ENCODE data around the gene NIN. TPM values are rescaled to one million over a fixed set of nuclear protein-coding genes. Genes with fewer than 3 reads are reported as not detected.
A peak's percentile ranks its signal among the peaks of the same experiment; 100 is the strongest.

NIN gene
- polyA plus RNA-seq, 4 donors = 1.9 to 4.7 (median 3.8) TPM

DNA sequence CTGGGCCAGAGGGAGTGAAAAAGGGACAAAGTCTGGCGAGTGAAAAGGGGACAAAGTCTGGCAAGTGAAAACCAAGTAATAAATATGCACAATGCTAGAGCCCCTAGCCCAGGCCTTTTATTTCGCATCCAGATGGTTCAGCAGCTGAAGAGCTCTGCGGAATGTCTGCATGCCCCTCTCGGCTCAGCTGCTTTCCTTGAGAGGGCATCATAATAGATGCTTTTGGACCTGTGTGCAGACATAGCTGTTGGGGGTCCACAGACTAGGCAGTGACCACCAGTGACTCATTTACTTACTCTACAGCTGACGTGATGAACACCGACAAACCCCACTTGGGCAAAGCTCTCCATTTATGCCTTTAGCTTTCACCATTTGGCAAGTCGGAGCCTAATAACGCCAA, 4.3 kb downstream of the NIN start:
- no peak for FAIRE-seq
- Histone ChIP-seq H3K4me1 (ENCODE audit: control insufficient read depth in 3 of 3, insufficient read depth in 2 of 3, low read depth in 1 of 3, low read length in 2 of 3) (peaks cover 0 to 4% (median 4%) of the 10 kb centered on the region in 3 donors), H3K27me3 (ENCODE audit: control insufficient read depth in 3 of 3, insufficient read depth in 3 of 3, low read length in 3 of 3) (peaks cover 0 to 59% (median 0%) of the 10 kb centered on the region in 3 donors), H3K4me3 (ENCODE audit: low read depth in 1 of 3, low read length in 3 of 3) (no peak overlapping the region), H3K36me3 (ENCODE audit: control insufficient read depth in 3 of 3, insufficient read depth in 2 of 3, low read depth in 1 of 3, low read length in 3 of 3) (no peaks in the 10 kb centered on the region), H3K27ac (ENCODE audit: low read depth in 1 of 3, low read length in 2 of 3) (no peak overlapping the region), H3K9me3 (ENCODE audit: control insufficient read depth in 2 of 2, insufficient read depth in 1 of 2, low read depth in 1 of 2, low read length in 1 of 2) (no peaks in the 10 kb centered on the region)
- DNase-seq = no peak
- 80 to 92% (median 90%) methylated on average over 8 of the region's 8 CpGs for WGBS, 3 donors

DNA sequence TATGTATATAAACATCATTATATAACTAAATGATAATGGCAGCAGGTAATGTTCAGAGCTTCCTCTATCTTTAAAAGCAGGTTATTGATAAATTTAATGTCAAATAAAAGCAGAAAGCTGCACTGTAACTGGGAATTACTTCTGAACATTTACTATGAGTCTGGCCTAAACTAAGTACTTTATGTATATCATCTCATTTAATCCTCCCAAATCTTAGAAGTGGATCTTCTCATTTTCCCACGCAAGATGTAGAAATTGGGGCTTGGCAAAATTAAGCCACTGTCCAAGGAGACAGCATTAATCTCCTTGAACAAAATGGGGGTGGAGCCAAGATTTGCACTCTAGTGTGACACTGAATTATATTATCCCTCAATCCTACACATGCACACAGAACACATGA, 5.7 kb downstream of the NIN start:
- FAIRE-seq = no peak
- Histone ChIP-seq H3K27ac (ENCODE audit: low read depth in 1 of 3, low read length in 2 of 3) (peak overlapping the region in 1 of 3 donors; percentile 32), H3K4me3 (ENCODE audit: low read depth in 1 of 3, low read length in 3 of 3) (no peak overlapping the region), H3K4me1 (ENCODE audit: control insufficient read depth in 3 of 3, insufficient read depth in 2 of 3, low read depth in 1 of 3, low read length in 2 of 3) (peaks cover 0 to 4% (median 0%) of the 10 kb centered on the region in 3 donors), H3K9me3 (ENCODE audit: control insufficient read depth in 2 of 2, insufficient read depth in 1 of 2, low read depth in 1 of 2, low read length in 1 of 2) (no peaks in the 10 kb centered on the region), H3K27me3 (ENCODE audit: control insufficient read depth in 3 of 3, insufficient read depth in 3 of 3, low read length in 3 of 3) (peaks cover 0 to 56% (median 0%) of the 10 kb centered on the region in 3 donors), H3K36me3 (ENCODE audit: control insufficient read depth in 3 of 3, insufficient read depth in 2 of 3, low read depth in 1 of 3, low read length in 3 of 3) (peaks cover 0 to 3% (median 0%) of the 10 kb centered on the region in 3 donors)
- DNase-seq = no peak
- WGBS, 3 donors = 92 to 100% (median 93%) methylated on average over 1 of the region's 1 CpG

DNA sequence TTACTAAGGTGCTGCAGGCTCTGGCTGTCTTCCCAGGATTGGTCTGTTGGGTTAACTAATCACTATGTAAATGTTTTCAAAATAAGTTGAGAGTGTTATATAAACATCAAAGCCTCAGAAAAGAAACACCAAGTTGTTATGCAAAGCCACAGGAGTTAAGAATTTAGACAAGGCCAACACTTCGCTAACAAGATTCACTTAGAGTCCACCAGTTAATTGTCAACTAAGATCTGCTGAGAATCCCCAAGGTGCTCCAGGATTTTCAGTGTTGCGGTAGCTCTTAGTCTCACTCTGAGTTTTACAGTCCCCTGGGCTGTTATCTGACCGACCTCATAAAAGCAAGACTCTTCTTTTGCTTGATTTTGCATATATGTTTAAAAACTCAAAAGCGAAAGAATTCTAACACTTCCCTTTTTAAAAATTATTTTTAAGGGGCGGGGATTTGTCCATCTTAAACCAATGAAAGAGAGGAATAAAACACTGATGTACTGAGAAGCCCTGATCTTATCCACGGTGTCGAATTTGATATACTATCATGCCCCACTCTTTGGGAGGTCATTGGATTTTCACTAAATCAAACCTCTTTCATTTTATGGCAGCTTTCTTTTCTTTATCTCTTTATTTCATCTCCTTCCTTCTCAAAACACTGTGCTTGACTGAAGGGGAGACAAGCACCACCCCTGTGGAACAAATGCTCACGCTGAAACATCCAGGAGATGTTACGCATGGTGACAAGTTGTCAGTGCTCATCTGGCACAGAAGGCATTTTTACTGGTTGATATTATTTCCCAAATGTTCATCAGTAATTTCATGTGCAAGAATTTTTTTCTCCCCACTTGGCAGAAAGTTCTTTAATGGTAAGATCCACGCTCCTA, 7.0 kb downstream of the NIN start:
- WGBS, 3 donors = 58 to 81% (median 69%) methylated on average over 10 of the region's 10 CpGs
- H3K27ac ChIP-seq (ENCODE audit: low read depth in 1 of 3, low read length in 2 of 3) = peak overlapping the region in 2 of 3 donors; percentile 64 to 76
- no peak for FAIRE-seq

DNA sequence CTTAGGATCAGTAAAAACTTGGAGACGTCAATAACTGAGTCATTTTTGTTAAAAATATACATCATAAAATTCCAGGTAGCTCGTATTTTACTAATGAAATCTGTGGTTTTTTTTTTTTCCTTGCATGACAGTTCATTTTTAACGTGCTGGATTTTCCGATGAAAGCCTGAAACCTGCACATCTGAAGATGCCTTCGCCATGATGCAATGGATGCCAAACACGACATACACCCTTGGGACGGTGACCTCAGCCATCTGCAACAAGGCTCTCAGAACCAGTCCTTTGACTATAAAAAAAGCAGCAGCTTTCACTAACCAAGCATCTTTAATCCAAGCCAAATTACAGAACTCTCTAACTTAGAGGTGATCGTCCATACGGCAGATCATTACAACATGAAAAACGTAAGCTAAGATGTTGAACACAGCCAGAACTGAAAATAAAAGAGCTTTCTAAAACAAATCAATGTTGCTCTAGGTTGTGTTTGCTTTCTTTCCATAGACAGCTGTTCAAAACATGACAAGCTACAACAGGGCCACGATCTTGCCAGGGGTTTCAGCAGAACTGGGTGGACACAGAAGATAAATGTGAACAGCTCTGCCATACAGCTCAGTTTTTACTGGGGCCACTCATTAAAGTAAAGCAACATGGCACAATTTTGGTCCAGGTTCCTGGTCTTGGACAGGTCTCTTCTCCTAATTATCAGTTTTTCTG, 7.8 kb downstream of the NIN start:
- H3K9me3 ChIP-seq (ENCODE audit: control insufficient read depth in 2 of 2, insufficient read depth in 1 of 2, low read depth in 1 of 2, low read length in 1 of 2) = no peaks in the 10 kb centered on the region
- peaks cover 0 to 3% (median 0%) of the 10 kb centered on the region in 3 donors for H3K36me3 ChIP-seq (ENCODE audit: control insufficient read depth in 3 of 3, insufficient read depth in 2 of 3, low read depth in 1 of 3, low read length in 3 of 3)
- 61 to 85% (median 69%) methylated on average over 11 of the region's 11 CpGs for WGBS, 3 donors
- DNase-seq (no peak), FAIRE-seq (no peak)
- H3K27me3 ChIP-seq (ENCODE audit: control insufficient read depth in 3 of 3, insufficient read depth in 3 of 3, low read length in 3 of 3) = peaks cover 0 to 36% (median 0%) of the 10 kb centered on the region in 3 donors
- peak overlapping the region in 2 of 3 donors; percentile 64 to 76 for H3K27ac ChIP-seq (ENCODE audit: low read depth in 1 of 3, low read length in 2 of 3)
- H3K4me1 ChIP-seq (ENCODE audit: control insufficient read depth in 3 of 3, insufficient read depth in 2 of 3, low read depth in 1 of 3, low read length in 2 of 3) = peaks cover 0 to 4% (median 0%) of the 10 kb centered on the region in 3 donors
- no peak overlapping the region for H3K4me3 ChIP-seq (ENCODE audit: low read depth in 1 of 3, low read length in 3 of 3)

More for the DNA sequence above, 7.0 kb downstream of the NIN start:
- Histone ChIP-seq H3K9me3 (ENCODE audit: control insufficient read depth in 2 of 2, insufficient read depth in 1 of 2, low read depth in 1 of 2, low read length in 1 of 2) (no peaks in the 10 kb centered on the region), H3K27me3 (ENCODE audit: control insufficient read depth in 3 of 3, insufficient read depth in 3 of 3, low read length in 3 of 3) (peaks cover 0 to 43% (median 0%) of the 10 kb centered on the region in 3 donors), H3K4me3 (ENCODE audit: low read depth in 1 of 3, low read length in 3 of 3) (no peak overlapping the region), H3K4me1 (ENCODE audit: control insufficient read depth in 3 of 3, insufficient read depth in 2 of 3, low read depth in 1 of 3, low read length in 2 of 3) (peaks cover 0 to 4% (median 0%) of the 10 kb centered on the region in 3 donors), H3K36me3 (ENCODE audit: control insufficient read depth in 3 of 3, insufficient read depth in 2 of 3, low read depth in 1 of 3, low read length in 3 of 3) (peaks cover 0 to 3% (median 0%) of the 10 kb centered on the region in 3 donors)
- DNase-seq = no peak

DNA sequence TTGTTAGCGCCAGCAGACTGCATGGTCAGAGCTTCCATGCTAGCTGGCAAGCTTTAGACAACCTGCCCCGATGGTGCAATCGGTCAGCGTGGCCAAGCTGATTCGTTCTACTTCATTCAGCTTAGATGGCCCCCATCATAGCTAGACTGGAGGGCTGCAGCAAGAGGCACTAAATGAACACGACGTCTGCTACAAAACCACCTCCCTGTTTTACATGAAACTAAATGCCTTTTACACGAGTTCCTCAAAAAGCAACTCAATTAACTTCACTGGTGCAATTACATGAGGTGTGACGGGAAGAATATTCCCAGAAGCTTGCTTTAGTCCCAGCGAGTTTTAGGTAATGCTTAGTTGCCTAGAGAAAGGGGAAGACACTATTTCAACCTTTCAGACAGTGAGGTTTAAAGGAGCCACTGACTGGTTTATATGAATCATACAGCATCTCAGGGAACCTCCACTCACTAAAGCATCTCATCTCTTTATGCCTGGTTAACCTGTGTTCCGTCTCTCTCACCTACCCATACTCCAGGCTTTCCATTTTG, 8.4 kb downstream of the NIN start:
- peaks cover 0 to 4% (median 0%) of the 10 kb centered on the region in 3 donors for H3K4me1 ChIP-seq (ENCODE audit: control insufficient read depth in 3 of 3, insufficient read depth in 2 of 3, low read depth in 1 of 3, low read length in 2 of 3)
- H3K4me3 ChIP-seq (ENCODE audit: low read depth in 1 of 3, low read length in 3 of 3) = no peak overlapping the region
- no peak for DNase-seq
- no peaks in the 10 kb centered on the region for H3K9me3 ChIP-seq (ENCODE audit: control insufficient read depth in 2 of 2, insufficient read depth in 1 of 2, low read depth in 1 of 2, low read length in 1 of 2)
- H3K36me3 ChIP-seq (ENCODE audit: control insufficient read depth in 3 of 3, insufficient read depth in 2 of 3, low read depth in 1 of 3, low read length in 3 of 3) = peaks cover 0 to 3% (median 0%) of the 10 kb centered on the region in 3 donors
- 72 to 85% (median 78%) methylated on average over 11 of the region's 11 CpGs for WGBS, 3 donors
- H3K27me3 ChIP-seq (ENCODE audit: control insufficient read depth in 3 of 3, insufficient read depth in 3 of 3, low read length in 3 of 3) = peaks cover 0 to 36% (median 0%) of the 10 kb centered on the region in 3 donors
- H3K27ac ChIP-seq (ENCODE audit: low read depth in 1 of 3, low read length in 2 of 3) = peak overlapping the region in 1 of 3 donors; percentile 38
- FAIRE-seq = no peak

DNA sequence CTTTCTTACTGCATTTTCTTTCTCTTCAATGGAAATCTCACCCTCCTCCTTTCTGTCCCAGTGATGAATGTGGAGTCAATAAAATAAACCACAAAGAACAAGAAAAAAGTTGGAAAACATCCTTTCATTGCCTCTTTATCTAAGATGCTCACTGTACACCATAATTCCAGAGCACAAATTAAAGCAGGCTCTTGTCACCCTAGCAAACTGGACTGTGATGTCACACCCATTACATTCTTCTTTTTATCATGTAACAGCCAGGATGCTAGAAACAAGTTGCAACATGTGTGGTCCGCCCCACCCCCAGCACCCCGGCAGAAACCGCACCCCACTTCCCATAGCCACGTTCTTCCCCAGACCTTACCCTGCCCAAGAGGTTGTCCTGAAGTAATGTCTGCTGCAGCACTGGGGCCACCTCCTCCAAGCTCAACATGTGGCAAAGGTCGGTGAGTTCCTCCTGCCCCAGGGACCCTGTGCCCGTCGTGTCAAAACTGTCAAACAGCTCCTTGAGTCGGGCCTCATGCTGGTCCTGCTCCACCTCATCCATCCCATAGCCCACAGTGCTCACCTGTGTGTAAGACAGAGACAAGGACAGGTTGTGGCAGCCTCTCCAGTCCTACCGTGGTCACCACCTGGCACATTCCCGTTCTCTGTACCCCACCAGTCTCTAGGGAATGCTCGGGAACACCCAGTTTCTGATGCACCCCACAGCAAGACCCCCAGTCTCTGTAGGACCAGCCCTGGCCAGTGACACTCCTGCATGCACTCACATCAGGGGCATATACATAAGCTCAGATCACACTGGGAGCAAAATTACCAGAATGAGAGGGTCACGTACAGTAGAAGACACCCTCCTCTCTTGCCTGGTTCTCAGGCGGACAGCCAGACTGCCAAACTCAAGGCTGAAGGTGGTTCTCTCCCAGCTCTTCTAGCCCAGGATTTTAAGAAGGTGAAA, 9.2 kb downstream of the NIN start:
- Histone ChIP-seq H3K9me3 (ENCODE audit: control insufficient read depth in 2 of 2, insufficient read depth in 1 of 2, low read depth in 1 of 2, low read length in 1 of 2) (no peaks in the 10 kb centered on the region), H3K27me3 (ENCODE audit: control insufficient read depth in 3 of 3, insufficient read depth in 3 of 3, low read length in 3 of 3) (peaks cover 0 to 30% (median 0%) of the 10 kb centered on the region in 3 donors), H3K27ac (ENCODE audit: low read depth in 1 of 3, low read length in 2 of 3) (peak overlapping the region in 2 of 3 donors; percentile 27 to 38), H3K4me1 (ENCODE audit: control insufficient read depth in 3 of 3, insufficient read depth in 2 of 3, low read depth in 1 of 3, low read length in 2 of 3) (peaks cover 0 to 4% (median 0%) of the 10 kb centered on the region in 3 donors), H3K36me3 (ENCODE audit: control insufficient read depth in 3 of 3, insufficient read depth in 2 of 3, low read depth in 1 of 3, low read length in 3 of 3) (peaks cover 0 to 3% (median 0%) of the 10 kb centered on the region in 3 donors), H3K4me3 (ENCODE audit: low read depth in 1 of 3, low read length in 3 of 3) (no peak overlapping the region)
- DNase-seq = peak in 1 of 2 donors; percentile 45
- WGBS, 3 donors = 60 to 81% (median 74%) methylated on average over 13 of the region's 13 CpGs
- no peak for FAIRE-seq

DNA sequence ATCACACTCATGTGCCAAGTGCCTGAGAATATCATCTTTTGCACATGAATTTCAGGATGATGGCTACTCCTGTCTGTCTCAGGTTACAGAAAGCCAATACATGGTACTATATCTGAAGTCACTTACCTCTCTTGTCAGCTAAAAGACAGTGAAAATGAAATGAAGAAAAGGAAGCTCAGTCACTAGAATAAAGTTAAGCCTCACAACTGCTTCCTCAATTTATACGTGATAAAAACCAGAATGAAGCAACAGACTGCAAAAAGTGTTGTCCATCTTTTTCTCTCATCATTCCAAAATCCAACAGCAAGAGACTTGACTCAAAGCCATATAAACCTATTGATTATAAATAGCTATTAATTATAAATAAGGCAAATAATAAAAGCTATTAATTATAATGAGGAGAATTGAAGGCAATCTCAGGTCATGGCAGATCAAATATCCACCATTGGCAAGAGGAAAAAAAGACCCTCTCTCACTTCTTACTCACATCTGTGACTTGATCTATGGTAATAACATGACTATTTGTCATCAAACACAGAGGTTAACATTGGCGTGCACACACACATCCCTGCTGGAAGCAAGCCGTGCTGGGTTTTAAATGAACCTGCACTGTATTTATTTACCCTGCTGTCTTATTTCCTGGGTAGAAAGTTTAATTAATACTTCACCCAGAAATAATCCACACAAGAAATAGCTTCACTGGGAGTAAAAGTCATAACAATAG, 10.0 kb downstream of the NIN start:
- DNase-seq = no peak
- H3K27ac ChIP-seq (ENCODE audit: low read depth in 1 of 3, low read length in 2 of 3) = peak overlapping the region in 1 of 3 donors; percentile 27
- peaks cover 0 to 3% (median 0%) of the 10 kb centered on the region in 3 donors for H3K36me3 ChIP-seq (ENCODE audit: control insufficient read depth in 3 of 3, insufficient read depth in 2 of 3, low read depth in 1 of 3, low read length in 3 of 3)
- H3K27me3 ChIP-seq (ENCODE audit: control insufficient read depth in 3 of 3, insufficient read depth in 3 of 3, low read length in 3 of 3) = peaks cover 0 to 28% (median 0%) of the 10 kb centered on the region in 3 donors
- WGBS, 3 donors = 87 to 92% (median 89%) methylated on average over 3 of the region's 3 CpGs
- H3K4me1 ChIP-seq (ENCODE audit: control insufficient read depth in 3 of 3, insufficient read depth in 2 of 3, low read depth in 1 of 3, low read length in 2 of 3) = peaks cover 0 to 4% (median 0%) of the 10 kb centered on the region in 3 donors
- H3K4me3 ChIP-seq (ENCODE audit: low read depth in 1 of 3, low read length in 3 of 3) = no peak overlapping the region
- FAIRE-seq = no peak
- H3K9me3 ChIP-seq (ENCODE audit: control insufficient read depth in 2 of 2, insufficient read depth in 1 of 2, low read depth in 1 of 2, low read length in 1 of 2) = no peaks in the 10 kb centered on the region
